KMS-11 (cell line): ENCODE data around the gene BTBD2.

Experiments used
- H2AFZ ChIP-seq: fragments of 200-600 bp; sonication (generic); 2 replicates; pipeline ENCODE4 v1.6.1; 2016; ENCODE audit warnings: antibody characterized with exemption, mixed run types, low read depth
- H3K27ac ChIP-seq: fragments of 200-600 bp; sonication (generic); 2 replicates; pipeline ENCODE4 v1.6.1; 2016; ENCODE audit warnings: mild to moderate bottlenecking, mixed run types
- H3K27me3 ChIP-seq: fragments of 200-600 bp; sonication (generic); 2 replicates; pipeline ENCODE4 v1.6.1; 2017; ENCODE audit warnings: mild to moderate bottlenecking, low read depth, mixed run types, moderate library complexity; ENCODE audit not compliant: insufficient read depth
- H3K36me3 ChIP-seq: fragments of 200-600 bp; sonication (generic); 2 replicates; pipeline ENCODE4 v1.6.1; 2017; ENCODE audit warnings: mild to moderate bottlenecking, mixed run types; ENCODE audit not compliant: insufficient read depth
- H3K4me1 ChIP-seq: fragments of 200-600 bp; sonication (generic); 2 replicates; pipeline ENCODE4 v1.6.1; 2016; ENCODE audit warnings: mild to moderate bottlenecking, low read depth, mixed run types; ENCODE audit not compliant: poor library complexity, severe bottlenecking
- H3K4me2 ChIP-seq: fragments of 200-600 bp; sonication (generic); 2 replicates; pipeline ENCODE4 v1.7.0; 2016; ENCODE audit warnings: mild to moderate bottlenecking, mixed run types
- H3K4me3 ChIP-seq: fragments of 200-600 bp; sonication (generic); IDR thresholded peaks from 2 replicates; pipeline ENCODE4 v1.6.1; 2017; ENCODE audit warnings: low read depth, low read length, mixed read lengths; ENCODE audit not compliant: insufficient read depth
- H3K79me2 ChIP-seq: fragments of 200-600 bp; sonication (generic); 2 replicates; pipeline ENCODE4 v1.6.1; 2016; ENCODE audit warnings: low read depth, mixed run types; ENCODE audit not compliant: insufficient read depth
- H3K9ac ChIP-seq: fragments of 200-600 bp; sonication (generic); 2 replicates; pipeline ENCODE4 v1.6.1; 2016; ENCODE audit warnings: mild to moderate bottlenecking, mixed run types
- H4K20me1 ChIP-seq: fragments of 200-600 bp; sonication (generic); 2 replicates; pipeline ENCODE4 v1.6.1; 2016; ENCODE audit warnings: mild to moderate bottlenecking, mixed run types; ENCODE audit not compliant: insufficient read depth
- CTCF ChIP-seq: fragments of 200-600 bp; sonication (generic); conservative IDR thresholded peaks from 2 replicates; pipeline ENCODE4 v1.6.1; 2017; ENCODE audit warnings: low read depth, mild to moderate bottlenecking, antibody characterized with exemption, low read length, moderate library complexity, mixed read lengths

BTBD2 gene

GRCh38 chr19:1942934-1943555 is 72.5 kb downstream of the BTBD2 start:
- peak overlapping the region; percentile 74; the same call in 1 of the 2 replicates for H3K9ac ChIP-seq
- H3K4me3 ChIP-seq, result no peak overlapping the region
- peaks cover 14% of the 10 kb centered on the region for H3K4me1 ChIP-seq
- no peak for TF ChIP-seq CTCF
- H3K27ac ChIP-seq, result peak overlapping the region; percentile 85
- H3K27me3 ChIP-seq, result no peaks in the 10 kb centered on the region
- peaks cover 9% of the 10 kb centered on the region; the same call in 1 of the 2 replicates for H4K20me1 ChIP-seq
- H2AFZ ChIP-seq, result no peak overlapping the region
- H3K4me2 ChIP-seq, result peak overlapping the region; percentile 88
- peaks cover 55% of the 10 kb centered on the region for H3K79me2 ChIP-seq
- H3K36me3 ChIP-seq, result no peaks in the 10 kb centered on the region; the same call in 1 of the 2 replicates

- Histone ChIP-seq H3K4me1 (peaks cover 14% of the 10 kb centered on the region), H3K4me2 (peak overlapping the region; percentile 88), H3K79me2 (peaks cover 48% of the 10 kb centered on the region)
Measured at GRCh38 chr19:1942078-1942933, 73.2 kb downstream of the BTBD2 start.

GRCh38 chr19:1941146-1942077 is 74.1 kb downstream of the BTBD2 start, which contains the start of gene CSNK1G2:
CSNK1G2 (plus strand) TSS chr19:1941172; CDS start chr19:1969773, 28,601 bp downstream.
- Histone ChIP-seq H3K4me3 (no peak within 1 kb of the TSS), H3K27me3 (no peaks in the 10 kb centered on the region), H3K4me1 (peaks cover 14% of the 10 kb centered on the region), H3K4me2 (peak within 1 kb of the TSS; percentile 88), H3K27ac (peak within 1 kb of the TSS; percentile 85), H4K20me1 (peaks cover 9% of the 10 kb centered on the region; the same call in 1 of the 2 replicates), H3K79me2 (peaks cover 41% of the 10 kb centered on the region), H3K36me3 (no peaks in the 10 kb centered on the region), H2AFZ (peak within 1 kb of the TSS; percentile 75), H3K9ac (peak within 1 kb of the TSS; percentile 74)
- TF ChIP-seq CTCF, result no peak

More at GRCh38 chr19:1942078-1942933, 73.2 kb downstream of the BTBD2 start:
- Histone ChIP-seq H3K36me3 (no peaks in the 10 kb centered on the region; the same call in 1 of the 2 replicates), H4K20me1 (peaks cover 9% of the 10 kb centered on the region; the same call in 1 of the 2 replicates), H2AFZ (peak overlapping the region; percentile 27; the same call in 1 of the 2 replicates), H3K27ac (peak overlapping the region; percentile 85), H3K4me3 (no peak overlapping the region), H3K27me3 (no peaks in the 10 kb centered on the region), H3K9ac (peak overlapping the region; percentile 74)
- TF ChIP-seq CTCF, result no peak

GRCh38 chr19:1938071-1938470 is 77.4 kb downstream of the BTBD2 start:
- no peaks in the 10 kb centered on the region for H3K27me3 ChIP-seq
- no peak overlapping the region for H2AFZ ChIP-seq
- H3K4me2 ChIP-seq, result no peak overlapping the region
- no peaks in the 10 kb centered on the region for H3K36me3 ChIP-seq
- H3K27ac ChIP-seq, result no peak overlapping the region
- H4K20me1 ChIP-seq, result peaks cover under 1% of the 10 kb centered on the region; the same call in 1 of the 2 replicates
- peaks cover 9% of the 10 kb centered on the region for H3K4me1 ChIP-seq
- H3K79me2 ChIP-seq, result peaks cover 11% of the 10 kb centered on the region
- no peak for TF ChIP-seq CTCF
- H3K4me3 ChIP-seq, result no peak overlapping the region
- H3K9ac ChIP-seq, result no peak overlapping the region
